GM18861 (cell line): ENCODE results near the gene SCN4B.

ENCODE experiments used
- ATAC-seq: cut with Tn5 transposase; IDR thresholded peaks from one replicate; pipeline ENCODE4 v1.9.1; 2021; ENCODE audit not compliant: unreplicated experiment

Gene SCN4B

DNA sequence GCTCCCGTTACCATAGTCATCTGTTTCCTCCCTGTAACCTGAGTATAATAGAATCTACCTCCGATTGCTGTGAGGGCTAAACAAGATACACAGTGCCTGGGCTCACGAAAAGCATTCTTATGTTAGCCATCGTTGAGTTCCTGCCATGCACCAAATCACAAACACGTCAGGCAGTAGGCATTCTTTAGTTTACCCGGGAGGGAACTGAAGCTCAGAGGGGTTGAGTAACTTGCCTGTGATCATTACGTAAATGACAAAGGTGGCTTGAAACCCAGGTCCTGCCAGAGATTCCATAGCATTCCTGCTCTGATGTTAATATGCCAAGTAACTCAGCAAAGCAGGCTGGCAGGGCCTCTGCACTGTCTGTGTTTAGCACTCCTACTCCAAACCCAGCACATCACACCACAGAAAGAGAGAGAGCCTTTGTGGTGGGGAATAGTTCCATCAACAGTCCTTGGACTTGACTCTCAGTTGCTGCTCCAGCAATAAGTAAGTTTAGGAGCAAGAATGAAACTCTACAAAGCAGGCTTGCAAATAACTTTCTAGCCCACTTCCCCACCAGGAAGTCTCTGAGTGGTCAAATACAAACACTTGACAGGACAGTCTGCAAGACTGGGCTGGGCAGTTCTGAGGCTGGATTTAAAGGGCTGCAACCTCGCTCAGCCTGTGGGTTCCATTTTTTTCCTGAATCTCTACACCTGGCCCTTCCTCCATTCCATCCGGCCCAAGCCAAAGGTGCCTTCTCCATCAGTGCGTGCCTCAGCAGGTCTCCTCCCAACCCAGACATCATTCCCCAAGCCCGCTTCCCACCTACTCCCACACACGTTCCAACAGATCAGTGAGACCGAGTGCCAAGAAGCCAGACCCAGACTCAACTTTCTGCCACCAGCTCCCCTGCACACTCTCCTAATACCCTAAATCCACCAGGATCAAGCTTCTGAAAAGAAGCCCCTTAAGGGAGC, 22.7 kb upstream of the SCN4B start:
- no peak for ATAC-seq

DNA sequence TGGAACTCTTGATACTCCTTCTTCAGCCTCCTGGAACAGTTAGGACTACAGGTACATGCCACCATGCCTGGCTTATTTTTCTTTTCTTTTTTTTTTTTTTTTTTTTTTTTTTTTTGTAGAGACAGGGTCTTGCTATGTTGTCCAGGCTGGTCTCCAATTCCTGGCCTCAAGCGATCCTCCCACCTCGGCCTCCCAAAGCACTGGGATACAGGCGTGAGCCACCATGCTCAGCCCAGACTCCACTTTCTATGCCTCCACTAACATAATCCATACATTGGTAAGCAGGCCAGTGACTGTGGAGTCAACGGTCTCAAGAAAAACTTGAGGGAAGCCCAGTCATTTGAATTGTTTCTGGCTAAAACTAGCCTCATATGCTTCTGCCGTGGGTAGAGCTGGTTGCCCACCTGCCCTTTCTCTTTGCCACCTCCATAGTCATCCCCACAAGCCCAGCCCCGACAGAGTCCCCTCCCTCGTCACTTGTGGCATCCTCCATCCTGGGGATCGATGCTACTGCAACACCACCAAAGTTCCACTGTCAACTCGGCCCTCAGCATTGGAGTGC, 21.5 kb upstream of the SCN4B start:
- ATAC-seq, result no peak

DNA sequence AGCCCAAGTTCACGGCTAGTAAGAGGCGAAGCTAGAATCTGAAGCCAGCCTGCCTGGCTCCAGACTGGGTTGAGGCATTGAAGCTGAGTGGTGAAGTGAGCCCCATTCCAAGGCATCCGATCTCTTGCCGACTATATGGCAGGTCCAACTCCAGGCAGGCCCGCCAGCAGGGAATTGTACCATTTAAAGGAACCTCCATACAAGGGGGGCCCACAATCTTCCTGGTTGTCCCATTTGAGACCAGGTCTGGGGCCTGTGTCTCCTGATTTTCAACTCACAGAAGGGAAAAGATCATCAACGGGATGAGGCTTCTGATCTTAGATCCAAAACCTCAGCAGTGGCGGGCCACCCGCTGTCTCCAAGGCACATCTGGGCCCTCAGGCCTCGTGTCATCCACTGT, 19.7 kb upstream of the SCN4B start:
- ATAC-seq, result no peak

DNA sequence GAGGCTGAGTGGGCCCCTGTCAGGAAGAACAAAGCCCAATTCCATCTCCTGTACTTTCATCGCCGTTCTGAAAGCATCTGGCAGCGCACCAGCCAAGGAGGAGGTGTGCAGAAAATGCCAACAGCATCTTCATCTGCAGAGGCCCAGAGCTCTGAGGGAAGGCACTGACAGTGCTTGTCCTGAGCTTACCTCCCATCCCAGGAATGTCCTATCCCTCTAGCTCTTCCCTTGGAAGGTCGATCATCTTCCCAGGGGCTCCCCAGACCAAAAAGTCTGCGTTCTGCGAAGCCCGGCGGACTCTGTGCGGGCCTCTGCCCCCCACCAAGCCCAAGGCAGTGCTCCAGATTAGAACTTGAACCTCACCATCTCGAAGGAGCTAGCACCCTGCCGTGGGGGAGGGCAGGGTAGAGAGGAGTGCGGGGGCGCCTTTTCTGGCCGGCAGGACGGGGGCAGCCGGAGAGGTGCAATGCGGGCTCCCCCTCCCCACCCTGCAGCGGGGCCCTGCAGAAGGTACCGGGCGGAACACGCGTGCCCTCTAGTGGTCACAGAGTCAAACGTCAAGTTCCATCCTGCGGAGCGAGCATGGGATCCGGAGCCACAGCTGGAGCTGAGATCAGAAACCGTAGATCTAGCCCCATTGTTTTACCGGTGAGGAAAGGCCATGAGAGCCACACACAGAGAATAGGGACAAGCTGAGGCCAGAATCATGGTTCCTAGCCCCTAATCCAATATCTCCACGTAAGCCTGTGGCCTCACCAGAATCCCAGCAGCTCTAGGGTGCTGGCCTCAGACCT, 18.8 kb upstream of the SCN4B start:
- no peak for ATAC-seq

DNA sequence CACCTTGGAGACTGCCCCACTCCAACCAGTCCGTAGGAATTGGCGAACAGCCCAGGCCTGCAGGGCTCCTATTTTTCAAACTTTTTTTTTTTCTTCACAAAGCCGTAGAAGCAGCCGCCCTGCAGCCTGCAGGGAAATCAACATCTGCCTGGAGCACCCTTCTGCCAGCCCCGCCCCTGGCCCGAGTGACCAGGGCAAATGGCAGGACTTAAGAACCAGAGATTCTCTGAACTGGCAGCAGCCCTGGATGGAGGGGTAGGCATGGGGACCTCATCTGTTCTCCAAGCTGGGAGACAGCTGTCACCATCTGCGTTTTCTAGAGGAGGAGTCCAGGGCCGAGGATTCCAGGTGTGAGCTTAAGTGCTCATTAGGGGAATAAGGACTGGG, 18.3 kb upstream of the SCN4B start:
- ATAC-seq, result no peak

DNA sequence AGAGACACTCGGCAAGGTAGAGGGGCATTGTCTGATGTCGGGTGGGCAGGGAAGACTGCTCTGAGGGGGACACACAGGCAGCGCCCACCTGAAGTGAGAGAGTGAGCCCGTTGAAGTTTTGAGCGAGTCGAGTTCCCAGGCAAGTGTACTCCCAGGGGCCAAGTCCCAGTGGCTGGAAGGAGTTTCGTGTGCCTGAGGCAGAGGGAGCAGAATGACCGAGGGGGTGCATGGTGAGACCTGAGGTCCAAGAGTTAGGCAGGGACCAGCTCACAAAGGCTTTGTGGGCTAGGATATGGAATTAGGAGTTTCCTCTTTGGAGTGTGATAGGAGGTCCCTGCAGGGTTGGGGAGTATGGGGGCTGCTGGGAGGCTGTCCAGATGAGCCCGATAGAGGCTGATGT, 17.6 kb upstream of the SCN4B start:
- no peak for ATAC-seq

DNA sequence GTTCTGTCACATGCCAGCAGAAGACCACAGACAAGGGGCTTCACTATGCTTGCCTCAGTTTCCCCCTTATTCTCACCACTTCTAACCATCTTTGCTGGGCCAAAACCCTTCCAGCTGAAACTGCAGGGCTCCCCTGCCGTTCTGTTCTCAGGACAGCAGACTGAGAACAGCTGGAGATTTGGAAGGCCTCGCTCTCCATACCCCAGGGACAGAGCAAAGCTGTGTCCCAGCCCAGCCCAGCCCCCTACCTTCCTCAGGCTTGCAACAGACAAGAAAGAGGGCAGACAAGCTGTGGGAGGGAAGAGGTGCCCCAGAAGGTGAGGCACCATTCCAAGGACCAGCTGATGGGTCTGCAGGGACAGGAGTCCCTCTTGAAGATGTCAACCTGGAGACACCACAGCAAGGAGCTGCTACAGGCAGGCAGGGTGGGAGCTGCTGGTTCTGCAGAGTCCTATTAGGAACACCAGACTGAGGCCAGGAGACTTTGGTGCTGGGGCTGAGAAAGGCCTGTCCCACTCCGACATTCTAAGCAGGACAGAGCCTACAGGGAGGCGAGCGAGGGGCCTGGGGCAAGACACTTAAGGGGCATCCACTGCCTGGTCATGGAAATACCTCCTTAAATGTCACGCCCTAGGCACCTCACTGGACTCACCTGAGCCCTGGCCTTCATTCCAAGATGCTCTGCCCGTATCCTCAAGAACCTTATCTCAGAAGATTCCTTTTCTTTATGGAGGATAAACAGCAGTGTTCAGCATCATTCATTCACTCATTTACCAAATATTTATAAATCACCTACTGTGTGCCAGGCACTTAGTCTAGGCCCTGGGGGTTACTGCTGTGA, 16.9 kb upstream of the SCN4B start:
- no peak for ATAC-seq

DNA sequence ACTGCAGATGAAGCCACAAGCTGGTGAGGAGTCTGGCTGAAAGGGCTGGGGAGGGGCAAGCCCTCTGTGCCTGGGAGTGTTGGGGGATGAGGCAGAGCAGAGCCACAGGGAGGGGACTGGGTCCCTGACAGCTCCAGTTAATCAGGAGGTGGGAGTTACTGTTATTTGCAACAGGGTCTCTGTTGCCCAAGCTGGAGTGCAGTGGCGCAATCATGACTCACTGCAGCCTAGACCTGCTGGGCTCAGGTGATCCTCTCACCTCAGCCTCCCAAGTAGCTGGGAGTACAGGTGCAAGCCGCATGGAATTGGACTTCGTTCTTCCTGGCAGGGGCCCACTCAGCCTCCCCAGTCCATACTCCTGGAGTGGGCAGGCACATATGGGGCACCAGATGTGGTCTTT, 16.1 kb upstream of the SCN4B start:
- no peak for ATAC-seq

DNA sequence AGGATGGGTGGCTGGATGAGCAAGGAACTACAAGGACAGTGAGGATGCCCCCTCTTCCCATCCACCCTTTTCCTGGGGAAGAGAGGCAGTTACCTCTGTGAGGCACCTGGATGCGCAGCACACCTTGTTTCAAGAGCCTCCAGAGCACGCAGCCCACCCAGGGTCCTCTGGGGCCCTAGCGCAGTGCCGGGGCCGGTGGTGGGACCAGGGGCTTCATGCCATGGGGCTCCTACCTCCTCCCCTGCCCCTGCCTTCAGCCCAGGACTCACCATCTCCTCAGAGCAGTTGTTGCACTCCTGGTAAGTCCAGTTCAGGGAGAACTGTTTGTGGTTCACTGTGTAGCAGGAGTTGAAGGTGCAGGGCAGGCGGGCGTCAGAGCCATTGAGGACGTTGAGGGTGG, 15.7 kb upstream of the SCN4B start:
- no peak for ATAC-seq

DNA sequence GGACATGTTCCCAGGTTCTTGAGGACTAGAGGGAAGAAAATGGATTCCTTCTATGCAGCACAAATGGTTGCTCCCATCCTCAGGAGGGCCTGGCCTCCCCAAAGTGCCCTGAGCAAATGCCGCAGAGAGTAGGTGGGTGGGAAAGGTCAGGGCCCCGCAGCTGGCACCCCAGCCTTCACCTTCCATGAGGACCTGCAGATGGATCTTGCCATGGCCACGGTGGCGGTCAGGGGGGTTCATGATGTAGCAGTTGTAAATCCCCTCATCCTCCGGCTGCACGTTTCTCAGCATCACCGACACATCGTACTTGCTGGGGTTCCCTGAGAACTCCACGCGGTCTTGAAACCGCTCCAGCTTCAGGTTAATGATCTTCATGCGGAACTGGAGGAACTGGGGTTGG, 15.3 kb upstream of the SCN4B start:
- no peak for ATAC-seq

DNA sequence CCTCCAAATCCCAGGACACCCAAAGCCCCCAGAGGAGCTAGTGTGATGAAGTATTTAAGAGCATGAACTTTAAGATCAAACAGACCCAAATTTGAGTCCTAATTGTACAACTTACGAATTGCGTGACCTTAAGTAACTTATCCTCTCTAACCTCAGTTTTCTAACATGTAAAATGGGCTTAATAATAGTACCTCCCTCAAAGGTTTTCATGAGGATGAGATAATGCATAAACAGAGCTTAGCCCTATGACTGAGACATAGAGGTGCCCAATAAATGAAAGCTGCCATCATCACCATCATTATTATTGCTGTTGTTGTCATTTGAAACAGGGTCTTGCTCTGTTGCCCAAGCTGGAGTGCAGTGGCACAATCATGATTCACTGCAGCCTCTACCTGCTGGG, 14.6 kb upstream of the SCN4B start:
- no peak for ATAC-seq

DNA sequence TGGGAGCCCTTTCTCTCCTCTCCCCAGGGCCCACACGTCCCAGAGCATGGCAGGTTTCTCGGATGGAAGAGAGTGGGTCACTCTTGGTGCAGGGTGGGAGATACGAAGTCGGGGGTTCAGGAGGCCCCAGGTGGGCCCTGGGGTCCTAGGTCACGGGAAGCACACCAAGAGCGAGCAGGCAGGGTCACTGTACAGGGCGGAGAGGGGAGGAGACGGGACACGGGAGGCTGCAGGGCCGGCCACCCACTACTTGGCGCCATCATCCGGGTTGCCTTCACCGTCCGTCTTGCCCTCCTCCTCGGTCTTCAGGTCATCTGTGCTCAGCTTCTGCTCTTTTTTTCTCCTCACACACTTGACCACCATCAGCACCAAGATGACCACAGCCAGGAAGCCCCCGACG, 14.0 kb upstream of the SCN4B start:
- no peak for ATAC-seq

DNA sequence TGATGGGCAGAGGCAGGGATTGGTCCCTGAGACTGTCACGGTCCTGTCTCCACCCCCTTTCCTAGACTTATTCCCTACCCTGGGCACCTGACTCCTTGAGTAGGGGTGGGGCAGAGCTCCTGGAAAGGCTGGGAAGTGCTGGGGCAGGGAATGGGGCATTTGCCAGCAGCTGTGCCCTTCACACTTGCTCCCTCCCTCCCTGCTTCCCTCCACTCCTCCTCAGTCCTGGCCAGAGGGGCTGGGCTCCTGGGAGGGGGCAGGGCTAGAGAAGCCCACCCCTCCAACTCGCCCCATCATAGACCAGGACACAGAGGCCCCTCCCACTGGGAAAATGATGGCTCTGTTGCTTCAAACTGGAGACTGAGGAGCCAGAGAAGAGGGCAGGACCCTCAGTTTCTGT, 12.3 kb upstream of the SCN4B start:
- ATAC-seq, result no peak

DNA sequence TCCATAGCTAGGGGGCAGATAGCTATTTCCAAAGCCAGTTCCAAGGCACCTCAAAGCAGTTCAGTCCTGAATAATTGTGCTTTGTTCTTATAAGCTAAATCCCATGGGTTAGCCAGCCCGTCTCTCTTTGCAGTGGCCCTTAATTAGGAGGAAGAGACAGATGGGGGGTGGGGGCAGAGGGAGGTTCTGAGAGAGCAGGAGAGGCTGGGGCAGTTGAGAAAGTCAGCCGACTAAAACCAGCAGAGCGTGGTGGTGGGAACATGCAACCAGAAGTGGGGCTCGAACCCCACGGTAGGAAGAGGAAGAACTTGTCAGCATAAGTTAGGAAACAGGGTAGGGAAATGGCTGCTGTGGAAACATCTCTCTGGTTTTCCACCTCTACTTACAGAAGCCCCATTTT, 10.9 kb upstream of the SCN4B start:
- ATAC-seq, result no peak

DNA sequence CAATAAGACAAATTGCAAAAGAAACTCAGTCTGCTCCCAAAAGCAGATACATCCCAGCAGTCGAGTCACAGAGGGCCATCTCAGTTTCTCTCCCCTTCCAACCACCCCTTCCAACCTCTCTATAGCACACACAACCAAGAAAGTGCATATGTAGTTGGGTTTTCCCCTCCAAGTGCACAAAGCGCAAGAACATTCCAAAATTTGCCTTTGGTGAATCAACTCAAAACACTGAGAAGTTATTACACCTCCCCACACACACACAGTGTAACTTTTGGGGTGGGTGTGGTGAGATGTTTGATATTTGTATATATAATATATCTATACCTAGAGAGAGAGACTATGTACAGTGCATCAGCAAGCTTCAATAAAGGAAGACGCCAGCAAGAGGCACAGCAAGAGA, 10.2 kb upstream of the SCN4B start:
- no peak for ATAC-seq

DNA sequence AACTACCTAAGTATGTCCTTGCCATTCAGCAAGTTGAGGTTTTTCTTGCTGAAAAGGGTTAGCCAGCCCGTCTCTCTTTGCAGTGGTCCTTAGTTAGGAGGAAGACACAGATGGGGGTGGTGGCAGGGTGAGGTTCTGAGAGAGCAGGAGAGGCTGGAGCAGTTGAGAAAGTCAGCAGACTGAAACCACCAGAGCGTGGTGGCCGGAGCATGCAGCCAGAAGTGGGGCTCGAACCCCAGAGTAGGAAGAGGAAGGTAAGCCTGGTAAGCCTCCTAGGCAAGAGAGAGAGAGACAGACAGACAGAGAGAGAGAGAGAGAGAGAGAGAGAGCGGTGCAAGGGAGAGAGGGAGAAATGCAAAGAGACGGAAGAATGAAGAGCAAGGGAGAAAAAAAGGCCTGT, 9.2 kb upstream of the SCN4B start:
- no peak for ATAC-seq

DNA sequence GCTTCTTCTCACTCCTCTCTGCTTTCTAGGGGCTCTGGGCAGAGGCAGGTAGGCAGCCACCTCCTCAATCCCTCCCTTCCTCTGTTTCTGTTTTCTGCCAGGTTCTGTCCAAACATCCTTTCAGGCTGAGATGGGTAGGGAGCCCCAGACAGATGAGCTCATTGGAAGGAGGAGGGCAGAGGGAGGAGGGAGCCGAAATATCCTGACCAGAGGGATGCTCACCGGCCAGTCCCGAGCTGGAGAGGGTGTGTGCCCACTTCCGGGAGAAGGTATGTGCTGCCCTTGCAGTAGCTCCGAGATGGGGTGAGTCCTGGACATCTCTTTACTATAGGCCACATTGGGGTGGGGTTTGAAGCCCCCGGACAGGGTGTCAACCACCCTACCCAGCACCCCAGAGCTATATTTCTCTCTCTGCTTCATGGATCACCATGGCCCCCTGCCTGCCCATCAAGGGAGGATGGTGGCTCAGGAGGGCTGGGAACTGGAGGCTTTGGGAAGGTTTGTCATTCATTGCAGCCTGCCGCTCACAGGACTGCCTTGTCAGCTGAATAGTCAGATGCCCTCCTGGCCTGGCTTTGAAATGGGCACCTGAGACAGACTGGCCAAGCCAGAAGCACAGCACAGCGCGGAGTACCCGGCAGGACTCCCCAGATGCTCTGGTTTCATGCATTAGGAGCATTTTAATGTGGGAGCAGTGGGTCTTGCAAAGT, 4.7 kb upstream of the SCN4B start:
- no peak for ATAC-seq

DNA sequence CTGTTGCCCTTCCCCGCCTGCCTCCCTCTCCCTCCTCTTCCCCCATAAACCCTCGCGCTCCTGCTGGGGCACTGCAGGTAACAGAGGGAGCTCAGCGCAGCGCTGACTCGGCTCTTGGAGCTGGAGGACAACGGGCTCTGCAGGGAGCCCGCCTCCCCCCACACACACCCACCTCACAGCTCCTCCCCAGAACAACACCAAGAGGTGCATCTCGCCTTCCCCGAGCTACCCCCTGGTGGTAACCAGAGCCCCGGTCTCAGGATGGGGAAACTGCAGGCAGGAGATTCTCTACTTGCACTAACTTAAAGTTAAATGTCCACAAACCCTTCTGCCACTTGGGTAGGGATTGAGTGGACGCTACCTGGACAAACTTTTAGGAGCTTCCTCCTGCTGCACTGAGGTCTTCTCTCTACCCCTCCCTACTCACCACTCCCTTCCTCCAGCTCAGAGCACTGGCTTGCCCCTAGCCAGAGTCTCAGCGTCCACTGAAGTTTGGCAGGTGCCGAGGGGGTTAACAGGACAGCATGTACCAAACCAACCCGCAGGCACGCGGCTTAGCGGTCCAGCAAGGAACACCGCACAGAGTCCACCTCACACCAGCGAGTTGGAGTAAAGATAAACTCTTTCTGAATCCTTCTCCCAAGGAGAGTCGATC, 4.0 kb upstream of the SCN4B start:
- no peak for ATAC-seq

DNA sequence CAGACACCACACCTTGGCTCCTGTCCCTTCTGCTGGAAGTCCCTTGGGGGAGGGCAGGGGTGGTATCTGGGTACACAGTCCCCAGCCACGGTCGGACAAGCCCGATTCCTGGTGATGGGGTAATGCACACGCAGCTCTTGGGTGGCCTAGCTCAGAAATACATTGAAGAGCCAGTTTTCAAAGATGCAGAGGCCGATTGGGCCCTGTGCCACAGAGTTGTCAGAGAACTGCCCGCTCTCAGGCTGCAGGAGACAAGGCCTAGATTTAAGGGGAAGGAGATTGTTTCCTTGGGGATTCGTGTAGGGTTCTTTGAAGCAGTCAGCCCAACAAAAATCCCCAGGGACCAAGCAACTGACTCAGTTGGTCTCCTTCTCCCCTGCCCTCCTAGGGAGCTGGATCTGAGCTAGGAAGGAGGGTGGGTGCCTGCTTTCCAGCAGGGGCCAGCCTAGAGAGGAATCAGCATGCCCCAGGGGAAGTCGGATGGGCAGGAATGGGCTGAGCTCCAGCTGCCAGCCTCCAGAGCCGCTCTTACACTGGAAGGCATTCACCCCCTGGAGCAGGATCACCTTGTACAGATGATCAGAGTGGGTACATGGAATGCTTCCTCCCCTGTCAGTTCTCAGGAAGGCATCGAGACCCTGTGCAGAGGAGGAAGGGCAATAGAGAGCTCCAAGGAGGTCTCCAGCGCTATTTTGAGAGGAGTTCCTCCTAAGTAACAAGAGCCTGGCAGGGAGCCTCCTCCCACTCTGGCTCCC, 3.3 kb upstream of the SCN4B start:
- ATAC-seq, result no peak
